ENCODE results near the gene HIVEP3.

- no peak for TF ChIP-seq POLR2AphosphoS5 (IDR thresholded peaks at IDR 0.05; ENCODE audit: borderline replicate concordance, low read depth, low read length)
- no peak for TF ChIP-seq EZH2 (IDR thresholded peaks at IDR 0.05)
Measured at GRCh38 chr1:41714638-41715389, 203.9 kb downstream of the HIVEP3 start.
